Common myeloid progenitor, CD34-positive (primary cell): ENCODE measurements around the gene CEP43.

Experiments used
- CTCF ChIA-PET: fragments of 350-600 bp; sonication (Branson Sonifier 250); formaldehyde crosslinking; loops from one replicate; lab custom pipeline; 2021; ENCODE audit warnings: antibody characterized with exemption; lab: Charles Lee
- POLR2A ChIA-PET: fragments of 350-600 bp; sonication (Branson Sonifier 250); formaldehyde crosslinking; loops from one replicate; lab custom pipeline; 2021; ENCODE audit warnings: antibody characterized with exemption; lab: Charles Lee
- DNase-seq, 3 donors: peaks; one replicate each; pipeline versions ENCODE4 v3.0.0 to v3.0.0-alpha.2; 2013
- H3K27ac ChIP-seq, 2 experiments: 1 replicate in 1 of 2; 2 replicates in 1 of 2; pipeline ENCODE4 v1.7.0; 2013; ENCODE audit warnings: inconsistent platforms in 2 of 2, low read length in 2 of 2, mild to moderate bottlenecking in 2 of 2, low read depth in 1 of 2, moderate library complexity in 1 of 2; ENCODE audit not compliant: severe bottlenecking in 2 of 2, insufficient read depth in 1 of 2, poor library complexity in 1 of 2
- H3K27me3 ChIP-seq, 5 experiments: replicated peaks in 2 of 5; 1 replicate in 3 of 5; 2 replicates in 2 of 5; pipeline versions ENCODE4 v1.6.1 to v1.7.0; 2013; ENCODE audit warnings: low read length in 4 of 5, mild to moderate bottlenecking in 2 of 5, moderate library complexity in 2 of 5, inconsistent platforms in 1 of 5; ENCODE audit not compliant: insufficient read depth in 5 of 5, control insufficient read depth in 4 of 5
- H3K36me3 ChIP-seq, 4 experiments: 1 replicate in 2 of 4; 2 replicates in 2 of 4; pipeline versions ENCODE4 v1.6.1 to v1.7.0; 2013; ENCODE audit warnings: low read length in 3 of 4, control low read depth in 1 of 4, mild to moderate bottlenecking in 1 of 4; ENCODE audit not compliant: control insufficient read depth in 4 of 4, insufficient read depth in 4 of 4
- H3K4me1 ChIP-seq, 4 experiments: 1 replicate in 3 of 4; 2 replicates in 1 of 4; pipeline versions ENCODE4 v1.6.1 to v1.7.1; 2013; ENCODE audit warnings: low read length in 3 of 4, mild to moderate bottlenecking in 3 of 4, control low read depth in 1 of 4, inconsistent platforms in 1 of 4, moderate library complexity in 1 of 4; ENCODE audit not compliant: control insufficient read depth in 4 of 4, insufficient read depth in 4 of 4; ENCODE audit errors: control extremely low read depth in 1 of 4
- H3K4me3 ChIP-seq, 7 experiments: 1 replicate in 4 of 7; 2 replicates in 3 of 7; pipeline versions ENCODE4 v1.5.1 to v1.7.0; 2013; ENCODE audit warnings: mild to moderate bottlenecking in 7 of 7, low read length in 6 of 7, moderate library complexity in 6 of 7, inconsistent platforms in 2 of 7, low read depth in 2 of 7, control low read depth in 1 of 7; ENCODE audit not compliant: insufficient read depth in 4 of 7, control insufficient read depth in 1 of 7; ENCODE audit errors: extremely low read depth in 1 of 7
- H3K9me3 ChIP-seq, 5 experiments: 1 replicate in 4 of 5; 2 replicates in 1 of 5; pipeline versions ENCODE4 v1.6.1 to v1.7.1; 2013; ENCODE audit warnings: low read length in 4 of 5, mild to moderate bottlenecking in 2 of 5, inconsistent platforms in 1 of 5, low read depth in 1 of 5, moderate library complexity in 1 of 5; ENCODE audit not compliant: control insufficient read depth in 4 of 5, insufficient read depth in 2 of 5; ENCODE audit errors: control extremely low read depth in 1 of 5
- WGBS: methylation state at CpG from one replicate; pipeline ENCODE4 v1.1.5; 2013; ENCODE audit not compliant: insufficient coverage; 5-methylcytosine and 5-hydroxymethylcytosine counted together

The CEP43 gene

GRCh38 chr6:166976636-166977035 lies 22.6 kb upstream of the CEP43 start:
- ChIA-PET CTCF (interaction anchor here (0.9 to 4.3 kb wide), 2 partner anchors 13 to 15 kb away, joined by 3 to 23 read pairs; no protein-coding TSS in a partner anchor), POLR2A (interaction anchor here (0.6 kb wide), 1 partner anchor 30 kb away, joined by 3 read pairs; no protein-coding TSS in a partner anchor)
- peaks cover 0 to 40% (median 0%) of the 10 kb centered on the region in 4 experiments for H3K36me3 ChIP-seq
- peaks cover 0 to 2% (median 0%) of the 10 kb centered on the region in 4 experiments for H3K4me1 ChIP-seq
- H3K27ac ChIP-seq = no peak overlapping the region
- H3K4me3 ChIP-seq = no peak overlapping the region
- DNase-seq = no peak
- WGBS = no CpG with 5 or more reads among the region's 2 CpGs
- H3K27me3 ChIP-seq = peaks cover 0 to 34% (median 0%) of the 10 kb centered on the region in 5 experiments
- H3K9me3 ChIP-seq = no peaks in the 10 kb centered on the region

GRCh38 chr6:166977621-166978525 lies 21.3 kb upstream of the CEP43 start:
- no peak overlapping the region for H3K4me3 ChIP-seq
- POLR2A ChIA-PET = no interaction called here
- H3K4me1 ChIP-seq = no peaks in the 10 kb centered on the region
- WGBS = no CpG with 5 or more reads among the region's 9 CpGs
- H3K36me3 ChIP-seq = peaks cover 0 to 34% (median 0%) of the 10 kb centered on the region in 4 experiments
- no peak for DNase-seq
- no peaks in the 10 kb centered on the region for H3K9me3 ChIP-seq
- peaks cover 0 to 23% (median 0%) of the 10 kb centered on the region in 5 experiments for H3K27me3 ChIP-seq
- CTCF ChIA-PET = interaction anchor here (1.9 to 4.8 kb wide), 2 partner anchors 11 to 19 kb away, joined by 6 to 34 read pairs; no protein-coding TSS in a partner anchor
- no peak overlapping the region for H3K27ac ChIP-seq

DNA sequence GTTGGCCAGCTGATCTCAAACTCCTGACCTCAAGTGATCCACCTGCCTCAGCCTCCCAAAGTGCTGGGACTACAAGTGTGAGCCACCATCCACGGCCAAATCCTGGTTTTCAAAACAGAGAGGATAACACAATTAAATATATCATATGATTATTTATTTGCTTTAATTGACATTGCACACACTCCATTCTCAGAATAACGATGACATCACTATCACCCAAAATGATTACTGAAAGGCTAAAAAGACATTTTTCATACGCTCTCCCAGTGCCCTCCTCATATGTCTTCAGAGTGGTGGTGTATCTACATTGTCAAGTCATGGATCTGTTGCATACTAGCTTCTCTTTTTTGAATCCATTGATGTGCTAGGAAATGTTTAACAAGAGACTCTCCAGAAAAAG lies 18.5 kb upstream of the CEP43 start:
- CTCF ChIA-PET = interaction anchor here (1.2 to 4.8 kb wide), 5 partner anchors 9 to 29 kb away, joined by 3 to 34 read pairs (median 5); no protein-coding TSS in a partner anchor
- WGBS = no CpG with 5 or more reads among the region's 3 CpGs
- Histone ChIP-seq H3K4me1 (no peaks in the 10 kb centered on the region), H3K27me3 (peaks cover 0 to 3% (median 0%) of the 10 kb centered on the region in 5 experiments), H3K36me3 (peaks cover 0 to 39% (median 0%) of the 10 kb centered on the region in 4 experiments), H3K9me3 (peaks cover 0 to 2% (median 0%) of the 10 kb centered on the region in 5 experiments), H3K4me3 (no peak overlapping the region), H3K27ac (no peak overlapping the region)
- POLR2A ChIA-PET = interaction anchor here (0.5 kb wide), 1 partner anchor 406 kb away, joined by 3 read pairs; no protein-coding TSS in a partner anchor
- no peak for DNase-seq

- Histone ChIP-seq H3K27ac (no peak overlapping the region), H3K9me3 (peaks cover 0 to 3% (median 0%) of the 10 kb centered on the region in 5 experiments), H3K4me3 (no peak overlapping the region), H3K27me3 (peaks cover 0 to 2% (median 0%) of the 10 kb centered on the region in 5 experiments), H3K4me1 (peaks cover 0 to 4% (median 0%) of the 10 kb centered on the region in 4 experiments), H3K36me3 (peaks cover 0 to 37% (median 0%) of the 10 kb centered on the region in 4 experiments)
- ChIA-PET POLR2A (no interaction called here), CTCF (interaction anchor here (1.3 to 6.7 kb wide), 8 partner anchors 8 to 201 kb away, joined by 3 to 86 read pairs (median 13); partner anchors contain the start of gene RNASET2)
- DNase-seq = no peak
- 100% methylated on average over 2 of the region's 6 CpGs for WGBS
Measured at GRCh38 chr6:166987448-166987847, 11.7 kb upstream of the CEP43 start.

DNA sequence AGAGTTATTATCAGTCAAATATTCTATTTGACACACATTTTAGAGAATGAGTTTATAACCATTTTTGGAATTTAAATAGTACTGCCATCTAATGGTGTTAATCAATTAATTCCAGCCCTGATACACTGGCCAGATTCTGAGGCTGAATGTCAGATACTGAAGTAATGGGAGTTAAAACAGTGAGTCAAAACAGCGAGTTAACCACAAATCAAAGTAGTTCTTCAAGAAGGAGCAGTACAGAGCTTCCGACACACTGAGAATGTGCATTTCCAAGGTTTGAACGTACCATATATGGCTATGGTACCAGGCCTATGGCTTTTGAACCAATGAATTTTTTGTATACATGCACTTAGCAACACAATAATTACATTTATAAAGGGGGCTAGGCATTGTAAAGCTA lies 11.3 kb upstream of the CEP43 start:
- peaks cover 0 to 4% (median 0%) of the 10 kb centered on the region in 4 experiments for H3K4me1 ChIP-seq
- peaks cover 0 to 2% (median 0%) of the 10 kb centered on the region in 5 experiments for H3K27me3 ChIP-seq
- WGBS = 100% methylated on average over 1 of the region's 3 CpGs
- peaks cover 0 to 37% (median 1%) of the 10 kb centered on the region in 4 experiments for H3K36me3 ChIP-seq
- no peak overlapping the region for H3K4me3 ChIP-seq
- H3K27ac ChIP-seq = no peak overlapping the region
- peak in 1 of 3 donors; percentile 27 for DNase-seq
- peaks cover 0 to 3% (median 0%) of the 10 kb centered on the region in 5 experiments for H3K9me3 ChIP-seq
- ChIA-PET POLR2A (no interaction called here), CTCF (interaction anchor here (0.9 to 6.7 kb wide), 15 partner anchors 8 to 211 kb away, joined by 3 to 86 read pairs (median 7); partner anchors contain the start of gene RNASET2)

- ChIA-PET POLR2A (interaction anchor here (1.2 kb wide), 1 partner anchor 33 kb away, joined by 5 read pairs; no protein-coding TSS in a partner anchor), CTCF (interaction anchor here (0.6 to 6.7 kb wide), 30 partner anchors 9 to 553 kb away, joined by 3 to 86 read pairs (median 5); partner anchors contain the start of genes CCR6 and RNASET2)
- WGBS = 100% methylated on average over 1 of the region's 3 CpGs
- H3K36me3 ChIP-seq = peaks cover 0 to 33% (median 1%) of the 10 kb centered on the region in 4 experiments
- H3K4me1 ChIP-seq = peaks cover 0 to 4% (median 0%) of the 10 kb centered on the region in 4 experiments
- peaks cover 0 to 2% (median 0%) of the 10 kb centered on the region in 5 experiments for H3K27me3 ChIP-seq
- H3K27ac ChIP-seq = no peak overlapping the region
- DNase-seq = peak in 1 of 3 donors; percentile 37
- no peak overlapping the region for H3K4me3 ChIP-seq
- peaks cover 0 to 3% (median 0%) of the 10 kb centered on the region in 5 experiments for H3K9me3 ChIP-seq
Measured at GRCh38 chr6:166988674-166989201, 10.5 kb upstream of the CEP43 start.
